ENCODE data around the gene PLEKHD1.
A peak's percentile ranks its signal among the peaks of the same experiment; 100 is the strongest.

PLEKHD1 gene

GRCh38 chr14:69547701-69548348, 63.3 kb downstream of the PLEKHD1 start:
- no peak for DNase-seq (ENCODE audit: low read depth)

GRCh38 chr14:69548566-69548965, 64.0 kb downstream of the PLEKHD1 start:
- DNase-seq (ENCODE audit: low read depth), result no peak

GRCh38 chr14:69551511-69551910, 67.0 kb downstream of the PLEKHD1 start:
- no peak for DNase-seq (ENCODE audit: low read depth)

- peak; percentile 12 for DNase-seq (ENCODE audit: low read depth)
Observed at GRCh38 chr14:69553252-69553651, 68.7 kb downstream of the PLEKHD1 start.

GRCh38 chr14:69554500-69554899, 70.0 kb downstream of the PLEKHD1 start:
- no peak for DNase-seq (ENCODE audit: low read depth)

GRCh38 chr14:69558774-69559173, 74.2 kb downstream of the PLEKHD1 start:
- no peak for DNase-seq (ENCODE audit: low read depth)

- DNase-seq (ENCODE audit: low read depth), result no peak
Observed at GRCh38 chr14:69559581-69560011, 75.1 kb downstream of the PLEKHD1 start.

- no peak for DNase-seq (ENCODE audit: low read depth)
Observed at GRCh38 chr14:69560826-69561225, 76.3 kb downstream of the PLEKHD1 start.

- DNase-seq (ENCODE audit: low read depth), result no peak
Observed at GRCh38 chr14:69561893-69562292, 77.4 kb downstream of the PLEKHD1 start.

GRCh38 chr14:69567563-69567962, 83.0 kb downstream of the PLEKHD1 start:
- no peak for DNase-seq (ENCODE audit: low read depth)

GRCh38 chr14:69569859-69570258, 85.3 kb downstream of the PLEKHD1 start:
- no peak for DNase-seq (ENCODE audit: low read depth)

- no peak for DNase-seq (ENCODE audit: low read depth)
Observed at GRCh38 chr14:69570836-69571330, 86.4 kb downstream of the PLEKHD1 start.

GRCh38 chr14:69571449-69572029, 87.0 kb downstream of the PLEKHD1 start:
- DNase-seq (ENCODE audit: low read depth), result no peak

GRCh38 chr14:69572030-69572840, 87.7 kb downstream of the PLEKHD1 start:
- DNase-seq (ENCODE audit: low read depth), result no peak

- no peak for DNase-seq (ENCODE audit: low read depth)
Observed at GRCh38 chr14:69572841-69573135, 88.3 kb downstream of the PLEKHD1 start.

- no peak for DNase-seq (ENCODE audit: low read depth)
Observed at GRCh38 chr14:69573205-69573830, 88.8 kb downstream of the PLEKHD1 start.

GRCh38 chr14:69573831-69574262, 89.3 kb downstream of the PLEKHD1 start:
- no peak for DNase-seq (ENCODE audit: low read depth)

- peak; percentile 18 for DNase-seq (ENCODE audit: low read depth)
Observed at GRCh38 chr14:69574263-69574953, 89.9 kb downstream of the PLEKHD1 start, which contains the start of gene CCDC177. CCDC177 (minus strand) TSS chr14:69574871; CDS start chr14:69573622, 1,249 bp downstream.

GRCh38 chr14:69574954-69575295, 90.4 kb downstream of the PLEKHD1 start:
- DNase-seq (ENCODE audit: low read depth), result no peak

GRCh38 chr14:69579476-69579875, 94.9 kb downstream of the PLEKHD1 start:
- no peak for DNase-seq (ENCODE audit: low read depth)

- peak; percentile 43 for DNase-seq (ENCODE audit: low read depth)
Observed at GRCh38 chr14:69580009-69580577, 95.6 kb downstream of the PLEKHD1 start.

Measured in fibroblast of the conjunctiva (primary cell).